Epidermal melanocyte (primary cell): ENCODE data around the gene CFDP1.
"Not testable (repeated sequence)": the region's sequence is repeated elsewhere in the genome, so short reads cannot be mapped to it uniquely, and the experiment has no call there.

Source experiments
- DNase-seq: peaks from one replicate; pipeline ENCODE4 v3.0.0; 2011; ENCODE audit warnings: low spot score; ENCODE audit not compliant: insufficient read length

Gene CFDP1

DNA sequence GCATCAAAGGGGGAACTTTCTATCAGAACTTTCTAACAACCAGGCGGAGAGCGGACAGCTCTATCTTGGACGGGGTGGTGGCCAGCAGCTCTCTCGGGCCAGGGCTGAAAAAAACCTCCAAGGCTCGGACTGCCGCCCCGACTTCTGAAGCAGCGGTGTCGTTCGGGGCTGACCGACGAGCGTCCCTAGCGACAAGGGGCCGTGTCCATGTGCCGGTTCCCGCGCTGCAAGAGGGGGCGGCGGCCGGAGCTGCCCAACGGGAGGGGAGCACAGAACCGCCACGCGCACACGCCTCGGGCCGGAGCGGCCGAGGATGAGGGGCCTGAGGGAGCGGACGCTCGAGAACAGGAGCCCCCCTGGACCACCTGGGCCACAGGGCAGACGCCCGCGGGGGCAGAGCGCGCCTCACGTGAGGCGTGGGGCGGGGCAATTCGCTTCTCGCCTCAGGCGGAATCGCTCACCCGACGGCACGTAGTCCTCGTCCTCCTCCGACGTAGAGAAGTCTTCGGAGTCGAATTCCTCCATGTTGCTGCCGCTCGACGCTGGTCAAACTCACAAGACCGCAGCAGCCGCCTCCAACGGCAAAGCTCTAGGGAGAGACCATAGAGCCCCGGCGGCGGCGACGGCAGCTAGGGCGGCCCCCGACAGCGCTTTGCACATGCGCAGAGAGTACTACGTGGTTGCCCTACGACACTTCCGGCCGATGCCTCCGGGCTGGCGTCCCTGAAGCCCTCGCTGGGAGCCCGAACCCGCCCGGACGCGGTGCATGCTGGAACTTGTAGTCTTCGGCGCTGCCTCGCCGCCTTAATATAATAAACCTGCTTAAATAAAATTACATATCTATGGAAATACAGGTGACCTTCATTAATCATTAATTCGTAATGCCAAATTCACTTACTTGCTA lies at the start of gene CFDP1:
Gene CFDP1 (minus strand): TSS at position 676 of the 904 bp plus-strand sequence. CDS start 151 bp downstream, at position 525.
- peak; percentile 95 for DNase-seq

DNA sequence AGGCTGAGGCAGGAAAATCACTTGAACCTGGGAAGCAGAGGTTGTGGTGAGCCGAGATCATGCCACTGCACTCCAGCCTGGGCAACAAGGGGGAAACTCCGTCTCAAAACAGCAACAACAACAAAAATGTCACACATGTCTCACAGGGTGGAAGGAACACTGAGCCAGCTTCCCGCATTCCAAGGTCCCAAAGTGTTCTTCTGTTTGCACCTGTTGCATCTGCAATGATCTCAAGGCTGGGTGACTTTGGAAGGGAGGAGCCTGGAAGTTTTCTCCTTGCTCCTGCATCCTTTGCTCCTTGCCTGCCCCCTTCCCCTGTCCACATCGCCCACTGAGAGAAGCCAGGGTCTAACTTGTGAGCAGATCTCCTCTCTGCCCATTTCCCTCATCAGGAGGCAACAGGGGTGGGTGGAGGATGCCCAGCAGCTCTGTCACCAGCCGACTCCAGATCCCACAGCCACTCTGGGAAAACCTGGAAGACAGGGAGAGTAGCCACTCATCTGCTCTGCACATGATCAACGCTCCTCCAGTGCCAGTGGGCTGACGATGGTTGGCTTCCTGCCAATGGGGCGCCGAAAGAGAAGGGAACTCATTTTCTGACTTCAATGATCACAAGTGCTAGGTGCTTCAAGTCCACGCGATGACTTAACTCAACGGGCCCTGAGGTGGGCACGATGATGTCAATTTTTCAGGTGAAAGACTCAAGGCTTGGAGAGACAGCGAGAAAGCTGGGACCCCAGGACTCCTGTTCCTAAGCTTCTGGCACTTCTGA lies 49.3 kb upstream of the CFDP1 start:
- peak; percentile 11 for DNase-seq

DNA sequence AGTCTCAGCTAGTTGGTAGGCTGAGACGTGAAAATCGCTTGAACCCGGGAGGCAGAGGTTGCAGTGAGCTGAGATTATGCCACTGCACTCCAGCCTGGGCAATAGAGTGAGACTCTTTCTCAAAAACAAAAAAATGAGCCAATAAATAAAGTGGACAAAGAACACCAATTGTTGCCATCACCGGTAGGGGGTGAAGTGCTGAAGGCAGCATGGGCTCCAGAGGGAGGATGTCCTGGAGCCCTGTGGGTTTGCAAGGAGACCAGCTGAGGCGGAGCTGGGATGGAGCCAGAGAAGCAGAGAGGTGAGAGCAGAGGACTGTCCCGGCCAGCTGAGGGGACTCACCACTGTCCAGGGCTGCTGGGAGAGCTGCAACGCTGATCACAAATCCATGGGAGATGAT lies 48.2 kb upstream of the CFDP1 start:
- no peak for DNase-seq

DNA sequence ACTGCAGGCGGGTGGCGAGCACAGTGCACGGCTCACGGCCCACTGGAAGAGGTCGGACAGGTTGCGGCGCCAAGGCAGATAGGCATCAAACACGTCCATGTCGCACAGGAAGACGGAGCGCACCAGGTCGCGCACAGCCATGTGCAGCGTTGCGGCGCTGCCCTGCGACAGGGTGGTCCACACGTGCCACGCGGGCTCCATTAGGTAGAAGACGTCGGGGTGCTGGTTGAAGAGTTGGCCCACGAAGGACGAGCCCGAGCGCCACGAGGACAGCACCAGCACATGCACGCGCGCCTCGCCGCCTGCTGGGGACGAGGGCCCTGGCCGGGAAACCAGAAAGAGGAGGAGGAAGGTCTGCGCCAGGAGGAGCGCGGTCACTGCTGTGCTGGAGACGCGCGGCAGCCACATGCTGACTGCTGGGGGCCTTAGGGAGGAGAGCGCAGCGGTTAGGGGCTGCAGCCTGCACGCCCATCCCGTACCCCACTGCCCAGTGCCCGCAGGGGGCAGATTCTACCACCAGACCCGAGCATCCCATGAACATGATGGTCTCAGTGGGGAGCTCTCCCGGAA lies 46.2 kb upstream of the CFDP1 start:
- DNase-seq, result no peak

DNA sequence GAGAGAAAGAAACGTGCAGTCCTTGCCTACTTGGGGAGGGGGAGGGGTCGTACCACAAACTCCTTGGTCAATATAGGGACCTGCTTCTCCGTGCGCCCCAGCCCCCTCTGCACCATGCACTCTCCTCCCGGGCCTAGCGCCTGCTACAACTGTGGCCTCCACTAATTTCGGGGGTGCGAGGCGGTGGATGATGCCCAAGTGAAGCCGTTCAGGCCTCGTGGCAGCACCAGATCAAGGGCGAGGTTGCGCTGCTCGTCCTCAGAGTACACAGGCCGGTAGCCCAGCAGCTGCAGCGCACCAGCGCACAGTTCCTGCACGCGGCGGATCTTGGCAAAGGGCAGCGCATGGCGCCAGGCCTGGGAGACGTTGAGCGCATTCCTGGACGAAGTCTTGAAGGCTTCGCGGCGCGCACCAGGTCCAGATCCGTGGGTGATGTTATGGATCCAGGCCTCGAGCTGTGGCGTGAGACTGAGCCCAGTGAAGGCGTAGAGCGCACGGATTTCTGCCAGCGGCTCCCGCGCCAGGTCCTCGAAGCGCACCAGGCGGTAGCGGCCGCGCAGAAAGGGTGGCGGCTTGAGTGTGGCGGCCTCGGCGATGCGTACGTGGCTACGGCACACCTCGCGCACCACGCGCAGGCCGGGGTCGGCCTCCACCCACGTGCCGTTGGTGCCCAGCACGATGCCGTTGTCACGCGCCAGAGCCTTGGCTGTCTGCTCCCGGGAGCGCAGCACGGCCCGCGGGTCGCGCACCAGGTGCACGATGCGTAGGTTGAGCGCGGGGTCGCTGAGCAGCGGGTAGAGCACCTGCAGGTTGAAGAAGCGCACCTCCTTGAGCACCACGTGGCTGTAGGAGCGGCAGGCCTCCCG lies 45.4 kb upstream of the CFDP1 start:
- DNase-seq, result no peak

DNA sequence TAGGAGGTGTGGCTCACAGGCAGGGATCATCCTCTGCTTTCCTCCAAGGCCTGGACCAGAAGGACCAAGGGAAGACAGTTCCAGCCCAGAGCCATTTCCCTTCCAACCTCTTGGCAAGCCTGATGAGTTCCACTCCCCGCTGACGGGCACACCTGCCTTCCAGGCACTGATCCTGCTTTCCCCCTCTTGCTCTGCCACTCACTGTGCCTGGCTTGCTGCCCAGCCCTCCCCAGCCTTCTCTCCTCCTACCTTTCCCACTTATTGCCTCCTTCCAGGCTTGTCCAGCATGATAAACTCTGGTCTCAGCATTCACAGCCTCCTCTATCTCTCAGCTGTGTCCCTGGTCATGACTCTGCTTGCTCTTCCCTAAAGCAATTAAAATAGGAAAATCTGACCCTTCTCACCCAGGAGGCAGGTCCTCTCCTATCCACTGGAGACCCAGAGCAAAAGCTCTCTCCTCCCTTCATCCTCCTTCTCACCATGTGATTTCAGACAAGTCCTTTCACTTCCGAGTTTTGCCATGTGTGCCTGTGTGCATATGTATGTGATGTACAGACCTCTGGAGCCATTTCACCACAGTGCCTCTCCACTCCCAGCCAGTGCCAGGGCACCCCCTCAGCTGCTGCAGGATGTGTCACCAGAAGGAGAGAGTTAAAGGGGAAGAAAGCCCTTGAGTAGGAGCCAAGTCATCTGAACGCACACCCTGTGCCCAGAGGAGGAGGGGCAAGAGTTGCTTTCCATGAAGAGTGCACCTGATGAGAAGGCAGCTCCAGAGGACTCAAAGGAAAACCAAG lies 44.6 kb upstream of the CFDP1 start:
- DNase-seq, result no peak

DNA sequence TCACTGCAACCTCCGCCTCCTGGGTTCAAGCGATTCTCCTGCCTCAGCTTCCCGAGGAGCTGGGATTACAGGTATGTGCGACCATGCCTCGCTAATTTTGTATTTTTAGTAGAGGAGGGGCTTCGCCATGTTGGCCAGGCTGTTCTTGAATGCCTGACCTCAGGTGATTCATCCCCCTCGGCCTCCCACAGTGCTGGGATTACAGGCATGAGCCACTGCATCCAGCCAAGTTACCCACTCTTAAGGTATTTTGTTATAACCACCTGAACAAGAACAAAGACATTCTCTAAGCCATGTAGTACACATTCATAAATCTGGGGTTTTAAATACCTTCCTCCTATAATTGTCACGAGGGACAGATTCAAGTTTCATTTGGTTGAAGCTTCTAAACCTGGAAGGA lies 43.5 kb upstream of the CFDP1 start:
- DNase-seq, result no peak

DNA sequence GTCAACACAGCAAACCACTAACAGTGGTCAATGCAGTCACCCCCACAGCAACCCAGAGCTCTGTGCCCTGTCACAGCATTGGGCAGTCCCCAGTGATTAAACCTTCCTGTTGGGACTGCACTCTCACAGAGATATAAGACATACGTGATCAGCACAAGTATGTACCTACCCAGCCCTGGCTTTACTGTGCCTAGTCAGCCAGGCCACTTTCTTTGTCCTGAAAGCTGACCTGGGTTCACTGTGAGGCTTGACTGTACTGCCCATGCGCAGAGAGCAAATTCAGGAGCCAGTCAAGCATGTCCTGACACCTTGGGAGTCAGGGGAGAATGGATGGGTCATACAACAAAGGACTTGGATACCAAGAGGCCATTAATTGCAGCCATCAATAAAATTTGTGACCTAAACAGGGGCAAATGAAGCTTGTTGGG lies 42.1 kb upstream of the CFDP1 start:
- DNase-seq, result no peak

DNA sequence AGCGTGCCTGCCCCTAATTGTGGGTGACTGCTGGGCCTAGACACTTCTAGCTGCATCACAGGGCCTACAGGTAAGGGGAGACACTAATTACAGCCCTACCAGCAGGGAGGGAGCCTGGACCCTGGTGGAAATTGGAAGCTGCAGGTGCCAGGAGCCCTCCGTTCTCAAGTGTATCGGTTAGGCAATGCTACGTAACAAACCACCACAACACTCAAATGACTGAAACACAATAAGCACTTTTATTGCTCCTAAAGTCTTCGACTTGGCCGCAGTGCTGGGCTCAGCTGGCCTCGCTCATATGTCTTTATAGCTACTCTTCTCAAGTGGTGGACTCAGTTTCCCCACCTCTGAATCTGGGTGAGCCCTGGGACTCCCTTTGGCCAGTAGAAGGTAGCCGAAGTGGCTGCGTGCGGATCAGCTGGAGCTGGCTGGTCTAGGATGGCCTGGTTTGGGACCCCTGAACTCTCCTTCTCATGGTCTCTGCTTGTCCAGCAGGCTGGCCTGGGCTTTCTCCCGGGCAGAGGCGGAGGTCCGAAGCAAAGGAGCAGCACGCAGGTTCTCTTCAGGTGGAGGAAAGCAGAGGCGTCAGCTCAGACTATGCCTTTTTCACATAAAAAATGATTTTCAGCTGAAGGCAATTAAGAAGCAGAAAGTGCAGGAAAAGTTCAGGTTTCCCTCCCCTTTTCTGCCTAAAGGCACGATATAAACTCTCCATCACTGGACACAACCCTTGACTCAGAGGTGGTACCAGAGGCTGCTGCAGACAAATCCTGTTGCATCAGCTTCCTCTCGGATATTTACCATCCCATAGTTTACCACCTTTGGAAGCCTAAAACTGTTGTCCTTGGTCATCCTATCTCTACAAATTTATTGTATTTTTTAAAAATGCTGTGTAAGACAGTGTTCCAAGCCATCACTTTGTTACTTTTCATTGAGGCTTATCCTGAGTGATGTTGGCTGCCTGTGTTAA lies 39.9 kb upstream of the CFDP1 start:
- no peak for DNase-seq

DNA sequence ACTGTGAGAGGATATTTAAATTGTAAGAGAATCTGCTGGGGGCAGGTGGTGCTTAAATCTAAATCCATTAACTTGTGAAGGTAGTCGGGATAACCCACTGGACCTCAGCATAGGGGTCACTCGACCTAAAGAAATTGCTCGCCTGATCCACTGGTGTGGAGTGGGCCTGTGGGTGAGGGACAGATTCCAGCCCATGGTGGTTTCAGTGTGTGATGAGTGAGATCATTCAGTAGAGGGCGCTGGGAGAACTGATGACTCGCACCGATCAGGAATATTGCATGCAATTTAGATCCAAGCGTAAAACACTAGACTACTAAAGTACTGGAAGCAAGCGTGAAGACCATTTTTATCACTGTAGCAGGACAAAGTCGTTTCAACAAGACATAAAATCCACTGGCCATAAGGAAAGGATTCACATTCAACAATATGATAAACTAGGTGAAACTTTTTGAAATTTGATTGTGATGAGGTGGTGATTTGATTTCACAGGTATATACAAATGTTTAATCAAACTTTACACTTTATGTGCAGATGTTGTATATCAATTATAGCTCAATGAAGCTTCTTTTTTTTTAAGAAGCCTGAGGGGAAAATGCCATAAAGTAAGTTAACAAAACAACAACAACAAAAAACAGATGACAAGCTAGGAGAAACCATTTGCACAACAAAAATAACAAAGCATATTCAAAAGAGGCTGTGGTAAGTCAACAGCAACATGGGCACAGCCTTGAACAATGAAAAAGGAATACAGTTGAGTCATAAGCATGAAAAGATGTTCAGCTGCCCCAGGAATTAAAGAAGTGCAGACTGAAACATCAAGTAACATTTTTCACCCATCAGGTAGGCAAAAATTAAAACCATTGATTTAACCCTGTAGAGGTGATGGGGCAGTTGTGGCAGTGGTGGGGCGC lies 38.7 kb upstream of the CFDP1 start:
- peak; percentile 97 for DNase-seq

DNA sequence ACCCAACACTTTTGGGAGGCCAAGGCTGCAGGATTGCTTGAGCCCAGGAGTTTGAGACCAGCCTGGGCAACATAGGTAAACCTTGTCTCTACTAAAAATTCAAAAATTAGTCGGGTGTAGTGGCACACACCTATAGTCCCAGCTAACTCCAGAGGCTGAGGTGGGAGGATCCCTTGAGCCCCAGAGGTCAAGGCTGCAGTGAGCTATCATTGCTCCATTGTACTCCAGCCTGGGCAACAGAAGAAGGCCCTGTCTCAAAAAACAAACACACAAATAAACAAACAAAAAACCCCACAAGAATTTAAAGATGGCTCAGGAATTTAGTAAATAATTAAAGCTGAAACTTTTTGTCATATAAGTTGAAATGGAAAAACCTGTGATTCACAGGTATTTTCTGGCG lies 33.5 kb upstream of the CFDP1 start:
- no peak for DNase-seq

DNA sequence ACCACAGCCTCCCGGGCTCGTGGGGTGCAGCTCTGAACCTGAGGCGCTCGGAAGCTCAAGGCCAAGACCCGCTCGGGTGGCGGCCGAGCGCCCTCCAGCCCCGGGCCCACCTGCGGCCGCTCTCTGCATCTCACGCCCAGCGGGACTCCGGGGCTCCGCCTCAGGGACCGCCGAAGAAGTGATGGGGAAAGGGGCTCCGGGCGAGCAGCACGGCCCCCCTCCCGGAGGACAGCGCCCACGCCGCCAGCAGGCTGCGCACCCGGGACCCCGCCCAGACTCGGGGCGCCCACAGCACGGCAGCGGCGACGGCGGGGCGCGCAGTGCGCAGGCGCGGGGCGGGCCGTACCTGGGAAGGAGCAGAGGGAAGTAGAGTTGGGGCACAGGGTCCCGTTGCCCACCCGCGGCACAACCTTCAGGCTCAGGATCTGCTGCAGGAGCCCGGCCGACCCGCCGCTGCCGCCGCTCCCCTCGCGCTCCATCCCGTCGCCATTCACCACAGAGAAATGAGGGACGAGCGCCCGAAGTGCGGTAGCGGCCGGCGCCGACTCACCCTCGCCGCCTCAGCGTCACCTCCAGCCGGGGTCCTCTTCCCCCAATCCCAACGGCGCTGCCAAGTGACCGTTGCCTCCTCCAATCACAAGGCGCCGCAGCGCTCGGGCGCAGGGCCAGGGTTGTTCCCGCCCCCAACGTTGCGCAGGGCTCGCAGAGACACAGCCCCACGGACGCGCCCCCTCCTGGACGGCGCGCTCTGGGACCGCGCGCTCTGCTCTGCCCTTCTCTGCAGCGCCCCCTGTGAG lies 31.0 kb upstream of the CFDP1 start, which contains the start of gene TMEM170A:
Gene TMEM170A (minus strand): TSS at position 568 of the 797 bp plus-strand sequence. CDS start 89 bp downstream, at position 479.
- DNase-seq, result peak; percentile 97

DNA sequence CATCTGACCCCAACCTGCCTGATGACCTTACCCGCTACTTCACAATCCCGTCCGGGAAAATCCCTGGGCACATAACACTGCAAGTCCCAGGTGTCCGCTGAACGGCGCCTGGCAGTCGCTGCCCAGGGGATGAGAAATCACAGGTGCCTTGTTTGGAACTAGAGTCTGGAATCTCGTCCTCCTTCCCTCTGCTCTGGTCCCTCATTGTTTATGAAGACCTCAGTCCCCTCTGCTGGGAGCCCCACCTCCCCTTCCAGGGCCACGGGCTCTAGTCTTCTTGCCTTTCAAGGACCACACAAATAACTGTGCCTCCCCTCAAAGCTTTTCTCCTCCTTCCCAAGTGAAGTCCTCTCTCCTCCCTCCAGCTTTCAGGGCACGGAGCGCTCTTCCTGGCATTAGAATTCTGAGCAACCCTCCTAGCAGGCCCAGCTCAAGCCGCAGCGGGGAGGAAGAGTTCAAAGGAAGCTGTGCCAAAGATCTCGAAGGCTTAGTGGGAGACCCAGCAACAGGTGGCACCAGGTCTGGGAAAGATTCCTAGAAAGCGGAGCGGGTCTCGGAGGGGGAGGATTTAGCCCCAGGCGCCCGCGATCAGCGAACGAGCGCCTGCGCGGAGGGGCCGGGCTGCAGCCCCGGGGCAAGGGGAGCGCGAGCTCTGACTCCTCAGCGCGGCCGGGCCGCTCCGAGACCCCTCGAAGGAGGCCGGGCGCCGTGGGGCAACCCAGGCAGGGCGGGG lies 30.3 kb upstream of the CFDP1 start:
- DNase-seq, result not testable (repeated sequence)

DNA sequence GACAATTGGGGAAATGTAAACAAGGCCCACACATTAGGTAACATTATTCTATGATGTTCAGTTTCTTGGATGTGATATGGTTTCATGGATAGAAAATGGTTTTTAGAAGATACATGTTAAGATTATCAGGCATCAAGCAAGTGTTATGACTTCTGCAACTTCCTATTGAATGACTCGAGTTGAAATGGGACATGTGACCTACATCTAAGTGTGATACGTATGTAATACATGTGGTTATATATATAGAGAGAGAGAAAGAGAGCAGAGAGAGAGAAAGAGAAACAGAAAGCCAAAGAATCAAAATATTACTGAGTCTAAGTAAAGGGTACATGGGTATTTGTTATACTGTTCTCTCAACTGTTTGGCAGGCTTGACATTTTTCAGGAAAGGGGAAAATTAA lies 29.5 kb upstream of the CFDP1 start:
- no peak for DNase-seq

DNA sequence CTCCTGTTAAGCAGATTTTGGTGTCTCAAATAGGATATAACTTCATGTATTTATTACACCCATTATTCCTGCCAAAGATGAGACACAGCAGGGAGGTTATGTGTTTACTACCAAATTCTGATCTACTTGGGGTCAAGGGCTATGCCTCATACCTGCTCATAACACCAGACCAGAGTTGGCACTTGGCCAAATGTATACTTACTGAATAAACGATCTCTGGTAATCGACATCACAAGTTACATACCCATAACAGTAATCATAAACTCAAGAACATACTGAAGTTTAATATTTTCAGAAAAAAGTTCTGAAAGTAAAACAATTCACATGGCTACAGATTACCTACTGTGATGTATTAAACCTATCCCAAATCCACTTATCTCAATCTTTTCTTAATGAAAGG lies 28.3 kb upstream of the CFDP1 start:
- DNase-seq, result no peak

DNA sequence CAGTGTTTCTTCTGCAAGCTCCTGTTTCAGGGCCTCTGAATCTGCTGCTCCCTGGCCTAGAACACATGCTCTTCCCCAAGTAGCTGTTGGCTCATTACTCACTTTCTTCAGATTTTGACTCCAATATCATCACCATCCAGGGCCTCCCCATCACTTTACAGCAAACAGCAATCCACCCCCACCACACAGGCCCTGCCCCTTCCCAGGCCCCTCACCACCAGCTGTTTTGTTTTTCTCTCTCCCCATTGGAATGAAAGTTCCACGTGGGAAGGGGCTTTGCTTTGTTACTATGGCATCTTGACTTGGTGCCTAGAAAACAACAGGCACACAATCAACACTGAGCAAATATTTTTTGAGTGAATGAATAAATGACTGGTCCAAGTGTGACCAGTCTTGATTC lies 27.1 kb upstream of the CFDP1 start:
- DNase-seq, result no peak
